Fibroblast of lung (primary cell): ENCODE results near the gene HCN2. TPM values are rescaled to one million over a fixed set of nuclear protein-coding genes. Genes with fewer than 3 reads are reported as not detected.
"Not testable (repeated sequence)": the region's sequence is repeated elsewhere in the genome, so short reads cannot be mapped to it uniquely, and the experiment has no call there.

ENCODE experiments used
- DNase-seq, 2 donors: peaks; one replicate each; pipeline versions ENCODE4 v3.0.0 to v3.0.0-alpha.2; 2010; ENCODE audit warnings: low read depth in 2 of 2
- H2AFZ ChIP-seq: 2 replicates; pipeline ENCODE4 v1.5.1; 2012; ENCODE audit warnings: low read length, control low read depth, inconsistent platforms
- H3K27ac ChIP-seq: 2 replicates; pipeline ENCODE4 v1.5.1; 2011; ENCODE audit warnings: low read length, control low read depth; ENCODE audit not compliant: insufficient read depth
- H3K27me3 ChIP-seq: 2 replicates; pipeline ENCODE4 v1.5.1; 2011; ENCODE audit warnings: mild to moderate bottlenecking, low read length; ENCODE audit not compliant: control insufficient read depth, insufficient read depth
- H3K36me3 ChIP-seq: 2 replicates; pipeline ENCODE4 v1.5.1; 2011; ENCODE audit warnings: low read length; ENCODE audit not compliant: control insufficient read depth, insufficient read depth
- H3K4me1 ChIP-seq: 2 replicates; pipeline ENCODE4 v1.5.1; 2011; ENCODE audit warnings: low read length; ENCODE audit not compliant: control insufficient read depth, insufficient read depth; ENCODE audit errors: extremely low read depth
- H3K4me2 ChIP-seq: 2 replicates; pipeline ENCODE4 v1.5.1; 2011; ENCODE audit warnings: low read length, control low read depth; ENCODE audit not compliant: insufficient read depth; ENCODE audit errors: extremely low read depth
- H3K4me3 ChIP-seq, 4 experiments: fragments of 200-600 bp in 1 of 4; sonication (generic) in 1 of 4; replicated peaks in 1 of 4; 2 replicates each; pipeline ENCODE4 v1.5.1; 2011 to 2016; ENCODE audit warnings: low read length in 4 of 4, low read depth in 3 of 4, mild to moderate bottlenecking in 3 of 4, control low read depth in 2 of 4, inconsistent platforms in 1 of 4, mixed read lengths in 1 of 4; ENCODE audit not compliant: insufficient read depth in 1 of 4; ENCODE audit errors: control extremely low read depth in 1 of 4
- H3K79me2 ChIP-seq: 2 replicates; pipeline ENCODE4 v1.5.1; 2012; ENCODE audit warnings: mild to moderate bottlenecking, low read length, inconsistent platforms; ENCODE audit not compliant: control insufficient read depth, insufficient read depth
- H3K9ac ChIP-seq: 2 replicates; pipeline ENCODE4 v1.5.1; 2011; ENCODE audit warnings: mild to moderate bottlenecking, low read length, control low read depth; ENCODE audit not compliant: insufficient read depth
- H3K9me3 ChIP-seq: 2 replicates; pipeline ENCODE4 v1.5.1; 2012; ENCODE audit warnings: low read depth, low read length; ENCODE audit not compliant: control insufficient read depth, insufficient read depth
- H4K20me1 ChIP-seq: 2 replicates; pipeline ENCODE4 v1.5.1; 2011; ENCODE audit warnings: low read length; ENCODE audit not compliant: control insufficient read depth, insufficient read depth; ENCODE audit errors: extremely low read depth
- CTCF ChIP-seq, 2 donors: IDR thresholded peaks in 1 of 2; conservative IDR thresholded peaks in 1 of 2; 1 replicate in 1 of 2; 2 replicates in 1 of 2; pipeline ENCODE4 v1.5.1; 2011 to 2012; ENCODE audit warnings: low read length in 2 of 2, control low read depth in 1 of 2, inconsistent platforms in 1 of 2, low read depth in 1 of 2, mild to moderate bottlenecking in 1 of 2
- EZH2 ChIP-seq: IDR thresholded peaks from 2 replicates; pipeline ENCODE4 v1.5.1; 2012; ENCODE audit warnings: low read length, control low read depth, mild to moderate bottlenecking; ENCODE audit errors: missing control alignments
- polyA plus RNA-seq, 2 donors: library from polyadenylated mRNA; depleted of rRNA in 1 of 2; stranded (reverse) in 1 of 2; unstranded in 1 of 2; fragments of >200 nt; gene quantifications; 2 replicates each; pipeline ENCODE4 v1.2.1, GENCODE V29; 2011 to 2012; ENCODE audit warnings: missing spikeins in 1 of 2
- total RNA-seq: library from RNA; depleted of rRNA; stranded (reverse); fragments of >200 nt; gene quantifications from 2 replicates; pipeline ENCODE4 v1.2.1, GENCODE V29; 2014

Gene HCN2
- total and polyA plus RNA-seq, 2 donors (not counting 1 experiment from before 2014, with no cell fraction given) = 0.49 to 0.50 TPM

GRCh38 chr19:601310-601709, 11.6 kb downstream of the HCN2 start:
- Histone ChIP-seq H3K27me3 (no peaks in the 10 kb centered on the region), H3K9ac (no peak overlapping the region), H3K4me3 (no peak overlapping the region), H3K36me3 (no peaks in the 10 kb centered on the region), H3K79me2 (no peaks in the 10 kb centered on the region), H3K27ac (no peak overlapping the region), H4K20me1 (no peaks in the 10 kb centered on the region), H3K4me2 (no peak overlapping the region), H3K9me3 (no peaks in the 10 kb centered on the region), H2AFZ (no peak overlapping the region), H3K4me1 (no peaks in the 10 kb centered on the region)
- TF ChIP-seq EZH2 (no peak), CTCF (conservative IDR thresholded peaks at IDR 0.05 in 1 of 2, IDR thresholded peaks at IDR 0.05 in 1 of 2; ENCODE audit: low read depth in 1 of 2, low read length in 2 of 2) (no peak)
- no peak for DNase-seq

- Histone ChIP-seq H3K4me1 (no peaks in the 10 kb centered on the region), H3K27me3 (no peaks in the 10 kb centered on the region), H3K36me3 (no peaks in the 10 kb centered on the region), H3K4me2 (no peak overlapping the region), H3K9me3 (no peaks in the 10 kb centered on the region), H4K20me1 (no peaks in the 10 kb centered on the region), H2AFZ (no peak overlapping the region), H3K4me3 (no peak overlapping the region), H3K9ac (no peak overlapping the region), H3K79me2 (no peaks in the 10 kb centered on the region), H3K27ac (no peak overlapping the region)
- TF ChIP-seq CTCF (conservative IDR thresholded peaks at IDR 0.05 in 1 of 2, IDR thresholded peaks at IDR 0.05 in 1 of 2; ENCODE audit: low read depth in 1 of 2, low read length in 2 of 2) (no peak), EZH2 (no peak)
- DNase-seq = no peak
Measured at GRCh38 chr19:601790-602189, 12.1 kb downstream of the HCN2 start.

GRCh38 chr19:602391-603301, 13.0 kb downstream of the HCN2 start:
- no peak overlapping the region for H3K9ac ChIP-seq
- no peak overlapping the region for H3K4me2 ChIP-seq
- no peaks in the 10 kb centered on the region for H3K27me3 ChIP-seq
- H3K4me3 ChIP-seq = no peak overlapping the region
- no peaks in the 10 kb centered on the region for H4K20me1 ChIP-seq
- no peaks in the 10 kb centered on the region for H3K9me3 ChIP-seq
- H3K27ac ChIP-seq = no peak overlapping the region
- no peaks in the 10 kb centered on the region for H3K4me1 ChIP-seq
- no peaks in the 10 kb centered on the region for H3K36me3 ChIP-seq
- no peak overlapping the region for H2AFZ ChIP-seq
- DNase-seq = no peak
- no peaks in the 10 kb centered on the region for H3K79me2 ChIP-seq
- no peak for TF ChIP-seq CTCF (conservative IDR thresholded peaks at IDR 0.05 in 1 of 2, IDR thresholded peaks at IDR 0.05 in 1 of 2; ENCODE audit: low read depth in 1 of 2, low read length in 2 of 2)
- no peak for TF ChIP-seq EZH2

- H2AFZ ChIP-seq, H3K36me3 ChIP-seq, H3K27me3 ChIP-seq, DNase-seq, H3K27ac ChIP-seq, H3K4me1 ChIP-seq, H4K20me1 ChIP-seq, H3K4me2 ChIP-seq, H3K9me3 ChIP-seq, H3K9ac ChIP-seq, H3K4me3 ChIP-seq, H3K79me2 ChIP-seq: not testable (repeated sequence)
Measured at GRCh38 chr19:603302-603639, 13.6 kb downstream of the HCN2 start.
